ENCODE data around the gene MICALL1. TPM values are rescaled to one million over a fixed set of nuclear protein-coding genes. Genes with fewer than 3 reads are reported as not detected.

MICALL1 gene
- total and polyA plus RNA-seq, 2 of the 13 experiments (the other 11 are each of a cell fraction or from before 2014, with no cell fraction given) = 7.6 to 10.6 TPM

DNA sequence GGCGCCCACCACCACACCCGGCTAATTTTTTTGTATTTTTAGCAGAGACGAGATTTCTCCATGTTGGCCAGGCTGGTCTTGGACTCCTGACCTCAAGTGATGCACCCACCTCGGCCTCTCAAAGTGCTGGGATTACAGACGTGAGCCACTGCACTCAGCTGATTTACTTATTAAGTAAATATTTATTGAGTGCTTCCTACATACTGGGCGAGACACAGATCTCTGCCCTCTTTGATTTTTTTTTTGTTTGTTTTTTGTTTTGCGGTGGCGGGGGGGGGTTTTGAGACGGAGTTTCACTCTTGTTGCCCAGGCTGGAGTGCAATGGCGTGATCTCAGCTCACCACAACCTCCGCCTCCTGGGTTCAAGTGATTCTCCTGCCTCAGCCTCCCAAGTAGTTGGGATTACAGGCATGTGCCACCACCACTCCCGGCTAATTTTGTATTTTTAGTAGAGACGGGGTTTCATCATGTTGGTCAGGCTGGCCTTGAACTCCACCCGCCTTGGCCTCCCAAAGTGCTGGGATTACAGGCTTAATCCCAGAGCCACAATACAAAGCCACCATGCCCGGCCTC lies 49.8 kb downstream of the MICALL1 start (continued):
- TF ChIP-seq ZNF362 (CRISPR knock-in tag; IDR thresholded peaks at IDR 0.05; ENCODE audit: borderline replicate concordance) = peak; percentile 82; the same call in 1 of the 2 replicates

DNA sequence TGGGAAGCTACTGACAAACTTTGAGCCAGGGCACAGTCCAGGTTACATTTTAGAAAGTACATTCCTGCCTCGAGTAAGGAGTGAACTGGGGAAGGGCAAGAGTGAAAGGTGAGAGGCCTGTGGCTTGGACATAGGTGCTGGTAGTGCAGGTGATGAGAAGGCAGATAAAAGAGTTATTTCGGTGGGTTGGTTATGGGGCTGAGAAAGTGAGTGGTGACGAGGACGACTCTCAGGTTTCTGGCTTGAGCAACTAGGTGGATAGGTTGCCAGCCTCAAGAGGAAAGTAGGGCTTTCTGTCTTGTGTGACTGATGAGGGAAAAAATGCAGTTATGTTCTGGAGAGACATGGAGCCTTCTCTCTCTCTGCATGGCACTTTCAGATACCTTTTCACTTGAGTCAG lies 51.1 kb downstream of the MICALL1 start:
- ATAC-seq (no peak), FAIRE-seq (no peak), DNase-seq (ENCODE audit: low spot score) (no peak)
- Histone ChIP-seq H2AFZ (ENCODE audit: low read length) (no peak overlapping the region), H3K4me3 (replicated peaks in 1 of 3; ENCODE audit: insufficient read depth in 1 of 3, low read depth in 2 of 3, low read length in 3 of 3) (no peak overlapping the region), H3K79me2 (ENCODE audit: insufficient read depth, low read length) (peaks cover 33% of the 10 kb centered on the region), H4K20me1 (ENCODE audit: insufficient read depth, low read length) (no peaks in the 10 kb centered on the region), H3K36me3 (replicated peaks in 1 of 2; ENCODE audit: control insufficient read depth in 1 of 2, insufficient read depth in 2 of 2, low read length in 2 of 2) (peaks cover 23 to 48% of the 10 kb centered on the region in 2 experiments), H3K9ac (ENCODE audit: insufficient read depth, low read depth, low read length) (no peak overlapping the region), H3K27ac (ENCODE audit: extremely low read length, insufficient read depth, low read length) (peak overlapping the region; percentile 25), H3K9me3 (ENCODE audit: low read length) (no peaks in the 10 kb centered on the region), H3K27me3 (ENCODE audit: control insufficient read depth in 1 of 2, insufficient read depth in 2 of 2, low read length in 2 of 2) (no peaks in the 10 kb centered on the region; a peak in 1 of 5 replicates), H3K4me2 (ENCODE audit: low read depth, low read length) (peak overlapping the region; percentile 29; the same call in 1 of the 2 replicates), H3K4me1 (ENCODE audit: insufficient read depth, low read length) (peaks cover 46% of the 10 kb centered on the region)
- POLR2A ChIA-PET = no interaction called here
- 76% methylated on average over 4 of the region's 4 CpGs for WGBS (ENCODE audit: low lambda C conversion rate)
- in situ Hi-C loops (cut with HindIII; ENCODE audit: extremely low pct_ligation_motif_present, low pct_unique_long_range_greater_than_20kb) = no loop called here
- CTCF ChIA-PET (ENCODE audit: low intra/inter-chr PET ratio, low total read pairs) = no interaction called here
- TF ChIP-seq, protein P1, sequence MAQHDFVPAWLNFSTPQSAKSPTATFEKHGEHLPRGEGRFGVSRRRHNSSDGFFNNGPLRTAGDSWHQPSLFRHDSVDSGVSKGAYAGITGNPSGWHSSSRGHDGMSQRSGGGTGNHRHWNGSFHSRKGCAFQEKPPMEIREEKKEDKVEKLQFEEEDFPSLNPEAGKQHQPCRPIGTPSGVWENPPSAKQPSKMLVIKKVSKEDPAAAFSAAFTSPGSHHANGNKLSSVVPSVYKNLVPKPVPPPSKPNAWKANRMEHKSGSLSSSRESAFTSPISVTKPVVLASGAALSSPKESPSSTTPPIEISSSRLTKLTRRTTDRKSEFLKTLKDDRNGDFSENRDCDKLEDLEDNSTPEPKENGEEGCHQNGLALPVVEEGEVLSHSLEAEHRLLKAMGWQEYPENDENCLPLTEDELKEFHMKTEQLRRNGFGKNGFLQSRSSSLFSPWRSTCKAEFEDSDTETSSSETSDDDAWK (CRISPR knock-in tag; IDR thresholded peaks at IDR 0.05) = no peak
- 0 out of 2 replicates have a peak, but pooled peaks have one; percentile 22 for TF ChIP-seq RBFOX2 (IDR thresholded peaks at IDR 0.05; ENCODE audit: low read depth, low read length)
- TF ChIP-seq ZNF569 (CRISPR knock-in tag; IDR thresholded peaks at IDR 0.05; ENCODE audit: borderline replicate concordance) = no peak
- TF ChIP-seq ZNF556 (CRISPR knock-in tag; IDR thresholded peaks at IDR 0.05; ENCODE audit: borderline replicate concordance) = no peak
- no peak for TF ChIP-seq MAF1 (CRISPR knock-in tag; IDR thresholded peaks at IDR 0.05; ENCODE audit: borderline replicate concordance)
- no TSS peak for BruUV-seq (replicated peaks)
- intact Hi-C loops (cut with micrococcal nuclease; ENCODE audit: unreplicated experiment) = no loop called here
